LNCaP clone FGC (cell line): ENCODE data around the gene CT45A10.
"Not testable (repeated sequence)": the region's sequence is repeated elsewhere in the genome, so short reads cannot be mapped to it uniquely, and the experiment has no call there.

Source experiments
- DNase-seq: peaks from one replicate; pipeline ENCODE4 v3.0.0-alpha.2; 2011; ENCODE audit warnings: low read depth
- H3K4me3 ChIP-seq: 2 replicates; pipeline ENCODE4 v1.5.1; 2011; ENCODE audit warnings: mild to moderate bottlenecking, low read depth, low read length, control low read depth
- TF ChIP-seq, protein P1 (sequence below): IDR thresholded peaks from 2 replicates; pipeline ENCODE4 v1.5.1; 2012; ENCODE audit warnings: mild to moderate bottlenecking; ENCODE audit not compliant: control insufficient read depth, insufficient read depth; ENCODE audit errors: extremely low read depth

CT45A10 gene

DNA sequence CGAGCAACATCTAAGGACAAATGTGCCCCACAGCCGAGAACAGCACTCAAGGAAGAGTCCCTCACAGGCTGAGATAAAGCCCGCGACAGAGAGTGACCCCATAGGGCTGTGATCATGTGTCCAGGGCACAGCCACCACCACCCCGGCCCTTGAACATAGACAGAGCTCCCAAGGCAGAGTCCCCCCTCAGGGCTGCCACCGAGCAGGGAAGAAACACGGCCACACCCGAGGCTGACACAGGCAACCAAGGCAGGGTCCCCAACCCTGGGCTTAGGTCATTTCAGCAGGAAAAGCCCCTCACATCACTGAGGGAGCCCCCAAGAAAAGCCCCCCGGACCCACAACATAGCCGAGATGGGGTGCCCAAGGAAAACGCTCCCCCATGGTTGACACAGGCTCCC, 463 bp downstream of the CT45A10 start:
- no peak overlapping the region for H3K4me3 ChIP-seq
- TF ChIP-seq, protein P1, sequence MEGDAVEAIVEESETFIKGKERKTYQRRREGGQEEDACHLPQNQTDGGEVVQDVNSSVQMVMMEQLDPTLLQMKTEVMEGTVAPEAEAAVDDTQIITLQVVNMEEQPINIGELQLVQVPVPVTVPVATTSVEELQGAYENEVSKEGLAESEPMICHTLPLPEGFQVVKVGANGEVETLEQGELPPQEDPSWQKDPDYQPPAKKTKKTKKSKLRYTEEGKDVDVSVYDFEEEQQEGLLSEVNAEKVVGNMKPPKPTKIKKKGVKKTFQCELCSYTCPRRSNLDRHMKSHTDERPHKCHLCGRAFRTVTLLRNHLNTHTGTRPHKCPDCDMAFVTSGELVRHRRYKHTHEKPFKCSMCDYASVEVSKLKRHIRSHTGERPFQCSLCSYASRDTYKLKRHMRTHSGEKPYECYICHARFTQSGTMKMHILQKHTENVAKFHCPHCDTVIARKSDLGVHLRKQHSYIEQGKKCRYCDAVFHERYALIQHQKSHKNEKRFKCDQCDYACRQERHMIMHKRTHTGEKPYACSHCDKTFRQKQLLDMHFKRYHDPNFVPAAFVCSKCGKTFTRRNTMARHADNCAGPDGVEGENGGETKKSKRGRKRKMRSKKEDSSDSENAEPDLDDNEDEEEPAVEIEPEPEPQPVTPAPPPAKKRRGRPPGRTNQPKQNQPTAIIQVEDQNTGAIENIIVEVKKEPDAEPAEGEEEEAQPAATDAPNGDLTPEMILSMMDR = no peak
- no peak for DNase-seq

DNA sequence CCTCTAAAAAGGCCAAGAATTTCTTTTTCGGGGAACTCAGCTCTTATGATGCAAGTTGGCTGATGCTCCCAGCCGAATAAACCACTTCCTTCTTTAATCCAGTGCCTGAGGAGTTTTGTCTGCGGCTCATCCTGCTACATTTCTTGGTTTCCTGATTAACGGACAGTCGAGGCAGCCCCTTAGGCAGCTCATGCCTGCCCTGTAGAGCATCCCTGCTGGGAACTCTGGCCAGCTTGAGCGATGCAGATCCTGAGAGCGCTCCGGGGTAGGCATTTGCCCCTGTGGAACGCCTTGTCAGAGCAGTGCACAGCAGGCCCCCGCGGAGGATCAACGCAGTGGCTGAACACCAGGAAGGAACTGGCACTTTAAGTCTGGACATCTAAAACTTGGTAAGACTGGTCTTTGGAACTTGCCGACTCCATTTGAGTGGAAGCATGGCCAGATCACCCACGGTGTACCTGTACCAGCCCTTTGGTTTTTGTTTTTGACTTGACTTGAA, 3.1 kb downstream of the CT45A10 start:
- DNase-seq = no peak
- no peak overlapping the region for H3K4me3 ChIP-seq

DNA sequence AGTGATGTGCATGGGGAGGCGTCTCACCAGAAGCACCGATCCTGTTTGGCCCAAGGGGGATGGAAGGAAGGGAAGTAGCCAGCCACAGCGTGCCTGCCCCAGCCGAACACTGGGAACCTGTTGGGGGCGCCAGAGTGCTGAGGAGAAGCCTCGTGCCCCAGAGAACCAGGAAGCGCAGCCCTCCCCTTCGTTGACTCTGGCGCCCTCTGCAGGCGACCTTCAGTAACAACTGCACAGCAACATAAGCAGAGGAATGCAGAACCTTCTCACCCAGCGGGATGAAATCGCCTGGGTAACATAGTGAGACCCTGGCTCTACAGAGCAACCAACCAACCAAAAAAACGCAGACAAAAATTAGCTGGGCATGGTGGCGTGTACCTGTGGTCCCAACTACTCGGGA, 4.3 kb downstream of the CT45A10 start:
- TF ChIP-seq, protein P1 = peak; percentile 51
- H3K4me3 ChIP-seq, DNase-seq: not testable (repeated sequence)

More for the DNA sequence above, 3.1 kb downstream of the CT45A10 start:
- TF ChIP-seq, protein P1 = no peak

DNA sequence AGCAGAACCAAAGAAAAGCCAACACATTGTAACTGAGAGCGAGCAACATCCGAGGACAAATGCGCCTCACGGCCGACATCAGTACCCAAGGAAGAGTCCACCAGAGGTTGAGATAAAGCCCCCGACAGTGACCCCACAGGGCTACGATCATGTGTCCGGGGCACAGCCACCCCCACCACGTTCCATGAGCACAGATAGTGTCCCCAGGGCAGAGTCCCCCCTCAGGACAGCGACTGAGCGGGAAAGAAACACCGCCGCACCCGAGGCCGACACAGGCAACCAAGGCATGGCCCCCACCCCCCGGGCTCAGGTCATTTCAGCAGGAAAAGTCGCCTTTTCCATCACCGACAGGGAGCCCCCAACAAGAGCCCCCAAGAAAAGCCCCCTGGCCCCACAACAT, 5.0 kb downstream of the CT45A10 start:
- DNase-seq, H3K4me3 ChIP-seq: not testable (repeated sequence)

DNA sequence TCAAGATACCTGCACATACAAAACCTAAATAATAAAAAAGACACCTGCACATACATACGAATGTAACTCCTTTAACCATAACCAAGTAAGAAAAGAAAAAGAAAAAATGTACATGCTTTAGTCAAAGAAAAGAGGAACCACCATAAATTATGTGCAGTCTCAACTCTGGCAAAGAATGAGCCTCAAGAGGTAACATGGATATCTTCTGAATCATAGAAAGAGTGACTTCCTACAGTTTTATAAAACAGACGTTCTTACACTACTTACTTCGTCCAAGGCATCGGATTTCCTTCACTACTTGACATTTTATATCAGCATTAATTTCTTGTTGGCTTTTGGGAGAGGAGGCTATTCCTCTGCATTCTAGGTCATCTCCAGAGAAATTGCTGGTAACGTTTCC, 10.5 kb downstream of the CT45A10 start:
- DNase-seq, H3K4me3 ChIP-seq: not testable (repeated sequence)

DNA sequence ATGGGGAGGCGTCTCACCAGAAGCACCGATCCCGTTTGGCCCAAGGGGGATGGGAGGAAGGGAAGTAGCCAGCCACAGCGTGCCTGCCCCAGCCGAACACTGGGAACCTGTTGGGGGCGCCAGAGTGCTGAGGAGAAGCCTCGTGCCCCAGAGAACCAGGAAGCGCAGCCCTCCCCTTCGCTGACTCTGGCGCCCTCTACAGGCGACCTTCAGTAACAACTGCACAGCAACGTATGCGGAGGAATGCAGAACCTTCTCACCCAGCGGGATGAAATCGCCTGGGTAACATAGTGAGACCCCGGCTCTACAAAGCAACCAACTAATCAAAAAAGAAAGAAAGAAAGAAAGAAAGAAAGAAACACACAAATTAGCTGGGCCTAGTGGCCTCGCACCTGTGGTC, 21.5 kb downstream of the CT45A10 start, which contains the start of gene CT45A9:
TSS of gene CT45A9 (minus strand) at position 101 of the 400 bp plus-strand sequence. CDS start 3,751 bp downstream, outside the sequence.
- DNase-seq, H3K4me3 ChIP-seq: not testable (repeated sequence)

DNA sequence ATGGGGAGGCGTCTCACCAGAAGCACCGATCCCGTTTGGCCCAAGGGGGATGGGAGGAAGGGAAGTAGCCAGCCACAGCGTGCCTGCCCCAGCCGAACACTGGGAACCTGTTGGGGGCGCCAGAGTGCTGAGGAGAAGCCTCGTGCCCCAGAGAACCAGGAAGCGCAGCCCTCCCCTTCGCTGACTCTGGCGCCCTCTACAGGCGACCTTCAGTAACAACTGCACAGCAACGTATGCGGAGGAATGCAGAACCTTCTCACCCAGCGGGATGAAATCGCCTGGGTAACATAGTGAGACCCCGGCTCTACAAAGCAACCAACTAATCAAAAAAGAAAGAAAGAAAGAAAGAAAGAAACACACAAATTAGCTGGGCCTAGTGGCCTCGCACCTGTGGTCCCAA, 38.8 kb downstream of the CT45A10 start, which contains the start of gene CT45A8:
TSS of gene CT45A8 (minus strand) at position 101 of the 400 bp plus-strand sequence. CDS start 3,755 bp downstream, outside the sequence.
- H3K4me3 ChIP-seq, DNase-seq: not testable (repeated sequence)

DNA sequence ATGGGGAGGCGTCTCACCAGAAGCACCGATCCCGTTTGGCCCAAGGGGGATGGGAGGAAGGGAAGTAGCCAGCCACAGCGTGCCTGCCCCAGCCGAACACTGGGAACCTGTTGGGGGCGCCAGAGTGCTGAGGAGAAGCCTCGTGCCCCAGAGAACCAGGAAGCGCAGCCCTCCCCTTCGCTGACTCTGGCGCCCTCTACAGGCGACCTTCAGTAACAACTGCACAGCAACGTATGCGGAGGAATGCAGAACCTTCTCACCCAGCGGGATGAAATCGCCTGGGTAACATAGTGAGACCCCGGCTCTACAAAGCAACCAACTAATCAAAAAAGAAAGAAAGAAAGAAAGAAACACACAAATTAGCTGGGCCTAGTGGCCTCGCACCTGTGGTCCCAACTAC, 56.1 kb downstream of the CT45A10 start, which contains the start of gene CT45A7:
TSS of gene CT45A7 (minus strand) at position 101 of the 400 bp plus-strand sequence. CDS start 3,747 bp downstream, outside the sequence.
- H3K4me3 ChIP-seq, DNase-seq: not testable (repeated sequence)
